Trophoblast cell (in vitro differentiated cells and primary cell): ENCODE measurements around the gene PTGFR.

Experiments
- DNase-seq, 2 donors: peaks; one replicate each; pipeline ENCODE4 v3.0.0-alpha.2; 2016
- H2AFZ ChIP-seq: 2 replicates; pipeline ENCODE4 v1.6.1; 2013; ENCODE audit warnings: low read length, moderate library complexity, mild to moderate bottlenecking; ENCODE audit not compliant: insufficient read depth, poor library complexity
- H2AK5ac ChIP-seq: 2 replicates; pipeline ENCODE4 v1.6.1; 2013; ENCODE audit warnings: mild to moderate bottlenecking, low read length
- H2BK120ac ChIP-seq: 2 replicates; pipeline ENCODE4 v1.6.1; 2013; ENCODE audit warnings: low read length, mild to moderate bottlenecking, moderate library complexity; ENCODE audit not compliant: insufficient read depth, poor library complexity
- H2BK12ac ChIP-seq: 2 replicates; pipeline ENCODE4 v1.6.1; 2013; ENCODE audit warnings: mild to moderate bottlenecking, low read length, moderate library complexity
- H2BK5ac ChIP-seq: 2 replicates; pipeline ENCODE4 v1.6.1; 2013; ENCODE audit warnings: low read length, low read depth, moderate library complexity, mild to moderate bottlenecking; ENCODE audit not compliant: poor library complexity
- H3K14ac ChIP-seq: 2 replicates; pipeline ENCODE4 v1.6.1; 2013; ENCODE audit warnings: mild to moderate bottlenecking, low read length
- H3K18ac ChIP-seq: 2 replicates; pipeline ENCODE4 v1.6.1; 2013; ENCODE audit warnings: mild to moderate bottlenecking, low read length
- H3K23ac ChIP-seq: 2 replicates; pipeline ENCODE4 v1.6.1; 2013; ENCODE audit warnings: low read length
- H3K27ac ChIP-seq: 2 replicates; pipeline ENCODE4 v1.5.1; 2013; ENCODE audit warnings: low read depth, mild to moderate bottlenecking, inconsistent platforms, low read length, moderate library complexity
- H3K27me3 ChIP-seq: 2 replicates; pipeline ENCODE4 v1.6.1; 2013; ENCODE audit warnings: inconsistent platforms, mild to moderate bottlenecking, low read length, moderate library complexity; ENCODE audit not compliant: insufficient read depth
- H3K36me3 ChIP-seq, 2 experiments: 1 replicate in 1 of 2; 2 replicates in 1 of 2; pipeline ENCODE4 v1.6.1; 2013; ENCODE audit warnings: low read length in 2 of 2, mild to moderate bottlenecking in 2 of 2, moderate library complexity in 1 of 2; ENCODE audit not compliant: insufficient read depth in 2 of 2, control insufficient read depth in 1 of 2
- H3K4ac ChIP-seq: 2 replicates; pipeline ENCODE4 v1.6.1; 2013; ENCODE audit warnings: low read depth, mild to moderate bottlenecking, low read length, moderate library complexity
- H3K4me1 ChIP-seq, 2 experiments: 1 replicate in 1 of 2; 2 replicates in 1 of 2; pipeline ENCODE4 v1.6.1; 2013; ENCODE audit warnings: low read length in 2 of 2, mild to moderate bottlenecking in 2 of 2, moderate library complexity in 1 of 2; ENCODE audit not compliant: insufficient read depth in 2 of 2, control insufficient read depth in 1 of 2
- H3K4me2 ChIP-seq: 2 replicates; pipeline ENCODE4 v1.6.1; 2013; ENCODE audit warnings: inconsistent platforms, mild to moderate bottlenecking, low read length, moderate library complexity
- H3K4me3 ChIP-seq: 2 replicates; pipeline ENCODE4 v1.5.1; 2013; ENCODE audit warnings: mild to moderate bottlenecking, low read depth, low read length, inconsistent platforms
- H3K79me1 ChIP-seq: one replicate; pipeline ENCODE4 v1.6.1; 2013; ENCODE audit warnings: low read length
- H3K79me2 ChIP-seq: 2 replicates; pipeline ENCODE4 v1.6.1; 2013; ENCODE audit warnings: low read length, mild to moderate bottlenecking; ENCODE audit not compliant: control insufficient read depth, insufficient read depth, poor library complexity
- H3K9ac ChIP-seq: 2 replicates; pipeline ENCODE4 v1.6.1; 2013; ENCODE audit warnings: mild to moderate bottlenecking, low read length
- H3K9me3 ChIP-seq: 2 replicates; pipeline ENCODE4 v1.6.1; 2013; ENCODE audit warnings: low read depth, mild to moderate bottlenecking, control low read depth, inconsistent platforms, low read length; ENCODE audit not compliant: insufficient read depth
- H4K12ac ChIP-seq: 2 replicates; pipeline ENCODE4 v1.6.1; 2013; ENCODE audit warnings: low read depth, mild to moderate bottlenecking, low read length, moderate library complexity
- H4K8ac ChIP-seq: 2 replicates; pipeline ENCODE4 v1.6.1; 2013; ENCODE audit warnings: low read depth, mild to moderate bottlenecking, low read length, moderate library complexity
- H4K91ac ChIP-seq: one replicate; pipeline ENCODE4 v1.6.1; 2013; ENCODE audit warnings: low read depth, mild to moderate bottlenecking, low read length, moderate library complexity
- WGBS: extraction: QIAGEN DNeasy Blood & Tissue Kit; methylation state at CpG from one replicate; pipeline ENCODE4 v1.1.7; 2013; ENCODE audit warnings: missing lambda C conversion rate; ENCODE audit not compliant: insufficient read length, insufficient coverage; ENCODE audit errors: extremely low coverage; 5-methylcytosine and 5-hydroxymethylcytosine counted together

Gene PTGFR

DNA sequence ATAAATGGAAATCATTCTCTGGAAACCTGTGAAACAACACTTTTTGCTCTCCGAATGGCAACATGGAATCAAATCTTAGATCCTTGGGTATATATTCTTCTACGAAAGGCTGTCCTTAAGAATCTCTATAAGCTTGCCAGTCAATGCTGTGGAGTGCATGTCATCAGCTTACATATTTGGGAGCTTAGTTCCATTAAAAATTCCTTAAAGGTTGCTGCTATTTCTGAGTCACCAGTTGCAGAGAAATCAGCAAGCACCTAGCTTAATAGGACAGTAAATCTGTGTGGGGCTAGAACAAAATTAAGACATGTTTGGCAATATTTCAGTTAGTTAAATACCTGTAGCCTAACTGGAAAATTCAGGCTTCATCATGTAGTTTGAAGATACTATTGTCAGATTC is 45.7 kb downstream of the PTGFR start:
- no peak overlapping the region for H3K9ac ChIP-seq
- H3K79me1 ChIP-seq: no peaks in the 10 kb centered on the region
- no peaks in the 10 kb centered on the region for H3K27me3 ChIP-seq
- no peak overlapping the region for H4K12ac ChIP-seq
- H3K27ac ChIP-seq: no peak overlapping the region
- no peak overlapping the region for H3K4ac ChIP-seq
- no peak overlapping the region for H2AFZ ChIP-seq
- no peak overlapping the region for H3K4me2 ChIP-seq
- H3K23ac ChIP-seq: no peak overlapping the region
- no peak overlapping the region for H2AK5ac ChIP-seq
- H3K36me3 ChIP-seq: no peaks in the 10 kb centered on the region
- H2BK12ac ChIP-seq: no peak overlapping the region
- H3K9me3 ChIP-seq: no peaks in the 10 kb centered on the region
- H3K79me2 ChIP-seq: no peaks in the 10 kb centered on the region
- no peak overlapping the region for H2BK120ac ChIP-seq
- H4K91ac ChIP-seq: no peak overlapping the region
- no peak overlapping the region for H3K4me3 ChIP-seq
- H3K18ac ChIP-seq: no peak overlapping the region
- H3K14ac ChIP-seq: no peak overlapping the region
- H2BK5ac ChIP-seq: no peak overlapping the region
- WGBS: no CpG with 5 or more reads among the region's 2 CpGs
- DNase-seq: peak in 1 of 2 donors; percentile 4
- no peaks in the 10 kb centered on the region for H3K4me1 ChIP-seq
- H4K8ac ChIP-seq: no peak overlapping the region

DNA sequence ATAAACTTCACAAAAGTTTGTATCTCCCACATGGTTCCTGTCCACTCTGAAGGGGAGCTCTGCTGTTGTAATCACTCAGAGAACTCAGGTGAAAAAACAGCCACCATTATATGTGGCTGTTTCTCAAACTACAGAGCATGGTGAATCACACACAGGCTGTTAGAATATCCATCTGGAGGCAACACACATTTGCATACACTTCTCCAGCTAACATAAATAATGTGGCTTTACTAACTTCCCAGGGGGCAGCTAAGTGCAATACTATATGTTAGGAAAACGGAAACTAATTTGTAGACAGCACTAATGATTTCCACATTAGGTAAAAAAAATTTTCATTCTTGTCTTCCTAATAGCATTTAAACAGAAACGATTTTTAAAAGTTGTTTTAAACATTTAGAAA is 49.3 kb downstream of the PTGFR start:
- H2BK120ac ChIP-seq: no peak overlapping the region
- no peak overlapping the region for H3K4me3 ChIP-seq
- H4K8ac ChIP-seq: no peak overlapping the region
- no peaks in the 10 kb centered on the region for H3K79me1 ChIP-seq
- H2BK12ac ChIP-seq: no peak overlapping the region
- no peaks in the 10 kb centered on the region for H3K9me3 ChIP-seq
- no peak overlapping the region for H3K18ac ChIP-seq
- H2AFZ ChIP-seq: no peak overlapping the region
- H3K9ac ChIP-seq: no peak overlapping the region
- no peak overlapping the region for H3K4me2 ChIP-seq
- H2AK5ac ChIP-seq: no peak overlapping the region
- H3K4ac ChIP-seq: no peak overlapping the region
- H3K27ac ChIP-seq: no peak overlapping the region
- no peaks in the 10 kb centered on the region for H3K36me3 ChIP-seq
- no peak overlapping the region for H2BK5ac ChIP-seq
- H3K14ac ChIP-seq: no peak overlapping the region
- no peak overlapping the region for H4K91ac ChIP-seq
- no peak overlapping the region for H3K23ac ChIP-seq
- no peak overlapping the region for H4K12ac ChIP-seq
- no peaks in the 10 kb centered on the region for H3K79me2 ChIP-seq
- WGBS: no CpG with 5 or more reads among the region's 2 CpGs
- H3K4me1 ChIP-seq: no peaks in the 10 kb centered on the region
- no peaks in the 10 kb centered on the region for H3K27me3 ChIP-seq
- DNase-seq: no peak

DNA sequence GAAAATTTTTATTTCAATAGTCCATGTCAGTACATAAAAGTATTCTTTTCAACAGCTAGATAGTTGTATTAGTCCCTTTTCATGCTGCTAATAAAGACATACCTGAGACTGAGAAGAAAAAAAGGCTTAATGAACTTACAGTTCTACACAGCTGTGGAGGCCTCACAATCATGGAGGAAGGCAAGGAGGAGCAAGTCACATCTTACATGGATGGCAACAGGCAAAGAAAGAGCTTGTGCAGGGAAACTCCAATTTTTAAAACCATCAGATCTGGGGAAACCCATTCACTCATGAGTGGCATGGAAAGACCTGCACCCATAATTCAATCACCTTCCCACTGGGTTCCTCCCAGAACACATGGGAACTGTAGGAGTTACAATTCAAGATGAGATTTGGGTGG is 50.7 kb downstream of the PTGFR start:
- Histone ChIP-seq H3K4ac (no peak overlapping the region), H2BK5ac (no peak overlapping the region), H3K9ac (no peak overlapping the region), H3K14ac (no peak overlapping the region), H2AFZ (no peak overlapping the region), H3K27ac (no peak overlapping the region), H2BK120ac (no peak overlapping the region), H2BK12ac (no peak overlapping the region), H3K23ac (no peak overlapping the region), H3K36me3 (no peaks in the 10 kb centered on the region), H3K4me2 (no peak overlapping the region), H3K18ac (no peak overlapping the region), H3K4me3 (no peak overlapping the region), H3K27me3 (no peaks in the 10 kb centered on the region), H4K91ac (no peak overlapping the region), H3K79me1 (no peaks in the 10 kb centered on the region), H3K4me1 (no peaks in the 10 kb centered on the region), H3K9me3 (no peaks in the 10 kb centered on the region), H4K8ac (no peak overlapping the region), H4K12ac (no peak overlapping the region), H3K79me2 (no peaks in the 10 kb centered on the region), H2AK5ac (no peak overlapping the region)
- no peak for DNase-seq

GRCh38 chr1:78543941-78544643 is 53.3 kb downstream of the PTGFR start:
- Histone ChIP-seq H3K4me1 (no peaks in the 10 kb centered on the region), H3K4me3 (no peak overlapping the region), H2BK12ac (no peak overlapping the region), H3K9ac (no peak overlapping the region), H3K27ac (no peak overlapping the region), H2AK5ac (no peak overlapping the region), H3K4ac (no peak overlapping the region), H3K14ac (no peak overlapping the region), H3K79me1 (no peaks in the 10 kb centered on the region), H3K36me3 (no peaks in the 10 kb centered on the region), H2AFZ (no peak overlapping the region), H2BK5ac (no peak overlapping the region), H4K12ac (no peak overlapping the region), H3K79me2 (no peaks in the 10 kb centered on the region), H2BK120ac (no peak overlapping the region), H3K27me3 (no peaks in the 10 kb centered on the region), H3K4me2 (no peak overlapping the region), H3K23ac (no peak overlapping the region), H4K8ac (no peak overlapping the region), H3K18ac (no peak overlapping the region), H3K9me3 (no peaks in the 10 kb centered on the region), H4K91ac (no peak overlapping the region)
- peak in 1 of 2 donors; percentile 25 for DNase-seq
- WGBS: no CpG with 5 or more reads among the region's 3 CpGs
